H1 (cell line): Measurements from ENCODE around the gene ITIH4.

Experiments
- CEBPB ChIP-seq: IDR thresholded peaks from 2 replicates; pipeline ENCODE4 v1.6.1; 2012; ENCODE audit warnings: low read depth, low read length
- CTCF ChIP-seq, 3 experiments: IDR thresholded peaks; 1 replicate in 2 of 3; 2 replicates in 1 of 3; pipeline versions ENCODE4 v1.5.1 to v1.6.1; 2011; ENCODE audit warnings: low read length in 3 of 3, mild to moderate bottlenecking in 3 of 3, inconsistent platforms in 2 of 3, low read depth in 1 of 3, moderate library complexity in 1 of 3; ENCODE audit not compliant: insufficient read depth in 1 of 3; ENCODE audit errors: control extremely low read depth in 1 of 3
- EP300 ChIP-seq, 2 experiments: IDR thresholded peaks; 1 replicate in 1 of 2; 2 replicates in 1 of 2; pipeline ENCODE4 v1.6.1; 2011 to 2012; ENCODE audit warnings: low read depth in 2 of 2, low read length in 2 of 2, mild to moderate bottlenecking in 2 of 2, borderline replicate concordance in 1 of 2, inconsistent platforms in 1 of 2, moderate library complexity in 1 of 2
- EZH2 ChIP-seq: fragments of 200-600 bp; sonication (generic); IDR thresholded peaks from 2 replicates; pipeline ENCODE4 v1.7.1; 2012; ENCODE audit warnings: low read depth, mild to moderate bottlenecking, moderate library complexity, low read length, inconsistent platforms; ENCODE audit not compliant: severe bottlenecking

DNA sequence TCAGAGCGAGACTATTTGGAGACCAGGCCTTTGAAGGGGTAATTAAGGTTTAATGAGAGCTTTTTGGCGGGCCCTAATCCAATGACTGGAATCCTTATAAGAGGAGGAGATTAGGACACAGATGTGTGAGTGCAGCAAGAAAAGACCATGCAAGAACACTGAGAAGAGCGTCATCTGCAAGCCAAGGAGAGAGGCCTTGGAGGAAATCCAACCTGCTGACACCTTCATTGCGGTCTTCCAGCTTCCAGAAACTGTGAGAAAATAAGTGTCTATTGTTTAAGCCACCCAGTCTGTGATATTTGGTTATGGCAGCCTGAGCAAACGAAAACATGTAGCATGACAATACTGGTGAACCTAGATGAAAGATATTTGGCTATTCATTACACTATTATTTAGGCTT is 27.4 kb upstream of the ITIH4 start:
- TF ChIP-seq EZH2 (no peak), CEBPB (no peak), EP300 (IDR thresholded peaks at IDR 0.05; ENCODE audit: borderline replicate concordance in 1 of 2, low read depth in 2 of 2, low read length in 2 of 2) (no peak), CTCF (IDR thresholded peaks at IDR 0.05; ENCODE audit: control extremely low read depth in 1 of 3, insufficient read depth in 1 of 3, low read depth in 1 of 3, low read length in 3 of 3) (no peak)
